Measurements from ENCODE around the gene DPEP2NB.

DNA sequence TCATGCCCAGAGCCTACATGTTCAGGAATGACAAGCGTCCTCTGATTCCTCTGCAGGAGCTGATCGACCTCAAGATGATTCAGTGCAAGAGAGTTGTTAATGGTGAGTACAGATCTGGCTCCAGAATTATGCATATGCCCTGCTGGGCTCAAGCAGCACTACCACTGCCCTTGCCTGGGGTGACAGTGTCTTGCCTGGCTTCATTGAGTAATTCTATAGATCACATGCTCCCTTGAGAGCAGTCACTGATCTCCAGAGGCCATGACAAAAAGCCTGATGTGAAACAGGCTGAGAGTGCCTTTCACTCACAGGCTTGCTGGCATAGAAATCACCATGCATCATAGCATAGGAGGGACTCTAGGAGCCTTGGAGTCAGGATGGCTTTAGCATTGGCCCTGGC lies 33.7 kb upstream of the DPEP2NB start:
- TF ChIP-seq EZH2phosphoT487 (IDR thresholded peaks at IDR 0.05) = no peak
- TF ChIP-seq, protein P1, sequence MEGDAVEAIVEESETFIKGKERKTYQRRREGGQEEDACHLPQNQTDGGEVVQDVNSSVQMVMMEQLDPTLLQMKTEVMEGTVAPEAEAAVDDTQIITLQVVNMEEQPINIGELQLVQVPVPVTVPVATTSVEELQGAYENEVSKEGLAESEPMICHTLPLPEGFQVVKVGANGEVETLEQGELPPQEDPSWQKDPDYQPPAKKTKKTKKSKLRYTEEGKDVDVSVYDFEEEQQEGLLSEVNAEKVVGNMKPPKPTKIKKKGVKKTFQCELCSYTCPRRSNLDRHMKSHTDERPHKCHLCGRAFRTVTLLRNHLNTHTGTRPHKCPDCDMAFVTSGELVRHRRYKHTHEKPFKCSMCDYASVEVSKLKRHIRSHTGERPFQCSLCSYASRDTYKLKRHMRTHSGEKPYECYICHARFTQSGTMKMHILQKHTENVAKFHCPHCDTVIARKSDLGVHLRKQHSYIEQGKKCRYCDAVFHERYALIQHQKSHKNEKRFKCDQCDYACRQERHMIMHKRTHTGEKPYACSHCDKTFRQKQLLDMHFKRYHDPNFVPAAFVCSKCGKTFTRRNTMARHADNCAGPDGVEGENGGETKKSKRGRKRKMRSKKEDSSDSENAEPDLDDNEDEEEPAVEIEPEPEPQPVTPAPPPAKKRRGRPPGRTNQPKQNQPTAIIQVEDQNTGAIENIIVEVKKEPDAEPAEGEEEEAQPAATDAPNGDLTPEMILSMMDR (IDR thresholded peaks at IDR 0.05) = no peak
- no peak for TF ChIP-seq EZH2 (IDR thresholded peaks at IDR 0.05)

Measured in neural progenitor cell (in vitro differentiated cells).